T-helper 2 cell treated with Interferon-gamma antibody and Interleukin-4, amounts not matched to agents 100 ng/mL and 5 ng/mL, for 36 hours (primary cell): Measurements from ENCODE around the gene ZNF550. TPM values are rescaled to one million over a fixed set of nuclear protein-coding genes. Genes with fewer than 3 reads are reported as not detected.

Source experiments
- intact Hi-C: fragments of 100-400 bp; cut with micrococcal nuclease; formaldehyde crosslinking; loops from one replicate; pipeline ENCODE4 v1.15.1; 2023
- total RNA-seq: library from RNA; stranded (reverse); gene quantifications from 2 replicates; pipeline ENCODE4 v1.2.3, GENCODE V29; 2022

ZNF550 gene
- 9.0 and 10.0 TPM in 2 replicates for total RNA-seq

GRCh38 chr19:57559404-57560025 is at the start of gene ZNF550:
Gene ZNF550 (minus strand): TSS chr19:57559863. CDS start chr19:57559682, 181 bp downstream.
- intact Hi-C loops = loop anchor here (1.0 to 5.0 kb wide), 5 partner anchors 19 to 1167 kb away; partner anchors contain the start of genes ZNF17, ZNF416, ZNF419 and ZNF549

- intact Hi-C loops = no loop called here
Observed at GRCh38 chr19:57606931-57607330, 47.3 kb upstream of the ZNF550 start.

- intact Hi-C loops = loop anchor here (1.0 to 2.0 kb wide), 2 partner anchors 14 to 21 kb away; partner anchors contain the start of genes ZNF134 and ZNF416
Observed at GRCh38 chr19:57599761-57600383, 40.2 kb upstream of the ZNF550 start, which contains the start of gene ZNF530. Gene ZNF530 (plus strand): TSS chr19:57599885. CDS start chr19:57604346, 4,461 bp downstream.

GRCh38 chr19:57599377-57599760 is 39.7 kb upstream of the ZNF550 start:
- intact Hi-C loops = loop anchor here (1.0 to 2.0 kb wide), 2 partner anchors 15 to 21 kb away; partner anchors contain the start of genes ZNF134 and ZNF416

- intact Hi-C loops = no loop called here
Observed at GRCh38 chr19:57587529-57587928, 27.9 kb upstream of the ZNF550 start.

GRCh38 chr19:57583521-57584416 is 24.1 kb upstream of the ZNF550 start, which contains the start of gene ZIK1:
Gene ZIK1 (plus strand): TSS chr19:57584145. CDS start chr19:57584357, 212 bp downstream.
- intact Hi-C loops = no loop called here

- intact Hi-C loops = no loop called here
Observed at GRCh38 chr19:57583104-57583520, 23.4 kb upstream of the ZNF550 start.

- intact Hi-C loops = loop anchor here (1.0 to 5.0 kb wide), 11 partner anchors 19 to 339 kb away; partner anchors contain the start of genes TRAPPC2B, ZNF134, ZNF211 and ZNF417
Observed at GRCh38 chr19:57578487-57579205, 19.0 kb upstream of the ZNF550 start, which contains the start of gene ZNF416. Gene ZNF416 (minus strand): TSS chr19:57578911. CDS start chr19:57578704, 207 bp downstream.

- intact Hi-C loops = loop anchor here (5.0 kb wide), 1 partner anchor 341 kb away; the partner anchor contains the start of gene ZNF417
Observed at GRCh38 chr19:57576661-57577060, 17.0 kb upstream of the ZNF550 start.

GRCh38 chr19:57572415-57572947 is 12.8 kb upstream of the ZNF550 start:
- intact Hi-C loops = no loop called here

- intact Hi-C loops = no loop called here
Observed at GRCh38 chr19:57570707-57571106, 11.0 kb upstream of the ZNF550 start.

- intact Hi-C loops = no loop called here
Observed at GRCh38 chr19:57566396-57567265, 7.0 kb upstream of the ZNF550 start.

GRCh38 chr19:57563547-57563946 is 3.9 kb upstream of the ZNF550 start:
- intact Hi-C loops = no loop called here

- intact Hi-C loops = no loop called here
Observed at GRCh38 chr19:57560049-57560491, 407 bp upstream of the ZNF550 start.

GRCh38 chr19:57559008-57559403 is 657 bp downstream of the ZNF550 start:
- intact Hi-C loops = loop anchor here (1.0 to 5.0 kb wide), 5 partner anchors 19 to 1167 kb away; partner anchors contain the start of genes ZNF17, ZNF416, ZNF419 and ZNF549

- intact Hi-C loops = loop anchor here (2.0 to 5.0 kb wide), 2 partner anchors 72 to 1166 kb away; partner anchors contain the start of genes ZNF419 and ZNF582
Observed at GRCh38 chr19:57558525-57558924, 1.1 kb downstream of the ZNF550 start.

- intact Hi-C loops = loop anchor here (2.0 to 5.0 kb wide), 2 partner anchors 71 to 1165 kb away; partner anchors contain the start of genes ZNF419 and ZNF582
Observed at GRCh38 chr19:57557659-57558058, 2.0 kb downstream of the ZNF550 start.

- intact Hi-C loops = no loop called here
Observed at GRCh38 chr19:57552432-57552831, 7.2 kb downstream of the ZNF550 start.

- intact Hi-C loops = no loop called here
Observed at GRCh38 chr19:57546513-57546912, 13.2 kb downstream of the ZNF550 start.
